Stimulated activated CD8-positive, alpha-beta memory T cell treated with anti-CD3 and anti-CD28 coated beads, Interleukin-12 subunit alpha, Interleukin-12 subunit beta, amount 100 ng/mL, for 4 hours (primary cell): Measurements from ENCODE around the gene CT45A8.
"Not testable (repeated sequence)": the region's sequence is repeated elsewhere in the genome, so short reads cannot be mapped to it uniquely, and the experiment has no call there.

Experiments
- DNase-seq: peaks from one replicate; pipeline ENCODE4 v3.0.0-alpha.2; 2020; ENCODE audit warnings: low read depth

Gene CT45A8, protein sequence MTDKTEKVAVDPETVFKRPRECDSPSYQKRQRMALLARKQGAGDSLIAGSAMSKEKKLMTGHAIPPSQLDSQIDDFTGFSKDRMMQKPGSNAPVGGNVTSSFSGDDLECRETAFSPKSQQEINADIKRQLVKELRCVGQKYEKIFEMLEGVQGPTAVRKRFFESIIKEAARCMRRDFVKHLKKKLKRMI

DNA sequence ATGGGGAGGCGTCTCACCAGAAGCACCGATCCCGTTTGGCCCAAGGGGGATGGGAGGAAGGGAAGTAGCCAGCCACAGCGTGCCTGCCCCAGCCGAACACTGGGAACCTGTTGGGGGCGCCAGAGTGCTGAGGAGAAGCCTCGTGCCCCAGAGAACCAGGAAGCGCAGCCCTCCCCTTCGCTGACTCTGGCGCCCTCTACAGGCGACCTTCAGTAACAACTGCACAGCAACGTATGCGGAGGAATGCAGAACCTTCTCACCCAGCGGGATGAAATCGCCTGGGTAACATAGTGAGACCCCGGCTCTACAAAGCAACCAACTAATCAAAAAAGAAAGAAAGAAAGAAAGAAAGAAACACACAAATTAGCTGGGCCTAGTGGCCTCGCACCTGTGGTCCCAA lies at the start of gene CT45A8:
Gene CT45A8 (minus strand): TSS at position 101 of the 400 bp plus-strand sequence. CDS start 3,755 bp downstream, outside the sequence.
- DNase-seq = not testable (repeated sequence)

DNA sequence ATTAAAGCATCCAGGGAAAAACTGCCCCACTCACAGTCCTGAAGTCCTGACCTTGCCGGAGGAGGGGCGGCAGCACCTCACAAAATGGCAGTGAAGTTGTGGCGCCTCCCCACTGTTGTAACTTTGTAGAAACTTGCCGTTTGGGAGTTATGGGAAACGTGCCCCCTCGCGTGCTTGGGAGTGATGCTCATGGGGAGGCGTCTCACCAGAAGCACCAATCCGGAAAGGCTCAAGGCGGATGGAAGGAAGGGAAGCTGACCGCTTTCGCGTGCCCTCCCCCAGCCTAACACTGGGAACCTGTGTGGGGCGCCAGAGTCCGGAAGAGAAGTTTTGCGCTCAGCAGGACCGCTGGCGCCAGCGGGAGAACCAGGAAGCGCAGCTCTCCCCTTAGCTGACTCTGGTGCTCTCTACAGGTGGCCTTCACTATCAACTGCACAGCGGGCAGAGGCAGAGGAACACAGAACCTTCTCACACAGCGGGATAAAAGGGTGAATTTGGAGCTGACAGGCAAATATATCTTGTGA lies 39.0 kb upstream of the CT45A8 start, which contains the start of the genes CT45A10 and SAGE1:
Gene CT45A10 (minus strand): TSS at position 151 of the 524 bp plus-strand sequence. CDS start 8,100 bp downstream, outside the sequence.
Gene SAGE1 (plus strand): TSS at position 423 of the 524 bp plus-strand sequence. CDS start 2,527 bp downstream, outside the sequence.
- DNase-seq = no peak

DNA sequence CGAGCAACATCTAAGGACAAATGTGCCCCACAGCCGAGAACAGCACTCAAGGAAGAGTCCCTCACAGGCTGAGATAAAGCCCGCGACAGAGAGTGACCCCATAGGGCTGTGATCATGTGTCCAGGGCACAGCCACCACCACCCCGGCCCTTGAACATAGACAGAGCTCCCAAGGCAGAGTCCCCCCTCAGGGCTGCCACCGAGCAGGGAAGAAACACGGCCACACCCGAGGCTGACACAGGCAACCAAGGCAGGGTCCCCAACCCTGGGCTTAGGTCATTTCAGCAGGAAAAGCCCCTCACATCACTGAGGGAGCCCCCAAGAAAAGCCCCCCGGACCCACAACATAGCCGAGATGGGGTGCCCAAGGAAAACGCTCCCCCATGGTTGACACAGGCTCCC lies 38.4 kb upstream of the CT45A8 start:
- DNase-seq = no peak

DNA sequence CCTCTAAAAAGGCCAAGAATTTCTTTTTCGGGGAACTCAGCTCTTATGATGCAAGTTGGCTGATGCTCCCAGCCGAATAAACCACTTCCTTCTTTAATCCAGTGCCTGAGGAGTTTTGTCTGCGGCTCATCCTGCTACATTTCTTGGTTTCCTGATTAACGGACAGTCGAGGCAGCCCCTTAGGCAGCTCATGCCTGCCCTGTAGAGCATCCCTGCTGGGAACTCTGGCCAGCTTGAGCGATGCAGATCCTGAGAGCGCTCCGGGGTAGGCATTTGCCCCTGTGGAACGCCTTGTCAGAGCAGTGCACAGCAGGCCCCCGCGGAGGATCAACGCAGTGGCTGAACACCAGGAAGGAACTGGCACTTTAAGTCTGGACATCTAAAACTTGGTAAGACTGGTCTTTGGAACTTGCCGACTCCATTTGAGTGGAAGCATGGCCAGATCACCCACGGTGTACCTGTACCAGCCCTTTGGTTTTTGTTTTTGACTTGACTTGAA lies 35.8 kb upstream of the CT45A8 start:
- DNase-seq = no peak

DNA sequence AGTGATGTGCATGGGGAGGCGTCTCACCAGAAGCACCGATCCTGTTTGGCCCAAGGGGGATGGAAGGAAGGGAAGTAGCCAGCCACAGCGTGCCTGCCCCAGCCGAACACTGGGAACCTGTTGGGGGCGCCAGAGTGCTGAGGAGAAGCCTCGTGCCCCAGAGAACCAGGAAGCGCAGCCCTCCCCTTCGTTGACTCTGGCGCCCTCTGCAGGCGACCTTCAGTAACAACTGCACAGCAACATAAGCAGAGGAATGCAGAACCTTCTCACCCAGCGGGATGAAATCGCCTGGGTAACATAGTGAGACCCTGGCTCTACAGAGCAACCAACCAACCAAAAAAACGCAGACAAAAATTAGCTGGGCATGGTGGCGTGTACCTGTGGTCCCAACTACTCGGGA lies 34.6 kb upstream of the CT45A8 start:
- DNase-seq = not testable (repeated sequence)

DNA sequence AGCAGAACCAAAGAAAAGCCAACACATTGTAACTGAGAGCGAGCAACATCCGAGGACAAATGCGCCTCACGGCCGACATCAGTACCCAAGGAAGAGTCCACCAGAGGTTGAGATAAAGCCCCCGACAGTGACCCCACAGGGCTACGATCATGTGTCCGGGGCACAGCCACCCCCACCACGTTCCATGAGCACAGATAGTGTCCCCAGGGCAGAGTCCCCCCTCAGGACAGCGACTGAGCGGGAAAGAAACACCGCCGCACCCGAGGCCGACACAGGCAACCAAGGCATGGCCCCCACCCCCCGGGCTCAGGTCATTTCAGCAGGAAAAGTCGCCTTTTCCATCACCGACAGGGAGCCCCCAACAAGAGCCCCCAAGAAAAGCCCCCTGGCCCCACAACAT lies 33.9 kb upstream of the CT45A8 start:
- not testable (repeated sequence) for DNase-seq

DNA sequence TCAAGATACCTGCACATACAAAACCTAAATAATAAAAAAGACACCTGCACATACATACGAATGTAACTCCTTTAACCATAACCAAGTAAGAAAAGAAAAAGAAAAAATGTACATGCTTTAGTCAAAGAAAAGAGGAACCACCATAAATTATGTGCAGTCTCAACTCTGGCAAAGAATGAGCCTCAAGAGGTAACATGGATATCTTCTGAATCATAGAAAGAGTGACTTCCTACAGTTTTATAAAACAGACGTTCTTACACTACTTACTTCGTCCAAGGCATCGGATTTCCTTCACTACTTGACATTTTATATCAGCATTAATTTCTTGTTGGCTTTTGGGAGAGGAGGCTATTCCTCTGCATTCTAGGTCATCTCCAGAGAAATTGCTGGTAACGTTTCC lies 28.4 kb upstream of the CT45A8 start:
- not testable (repeated sequence) for DNase-seq

DNA sequence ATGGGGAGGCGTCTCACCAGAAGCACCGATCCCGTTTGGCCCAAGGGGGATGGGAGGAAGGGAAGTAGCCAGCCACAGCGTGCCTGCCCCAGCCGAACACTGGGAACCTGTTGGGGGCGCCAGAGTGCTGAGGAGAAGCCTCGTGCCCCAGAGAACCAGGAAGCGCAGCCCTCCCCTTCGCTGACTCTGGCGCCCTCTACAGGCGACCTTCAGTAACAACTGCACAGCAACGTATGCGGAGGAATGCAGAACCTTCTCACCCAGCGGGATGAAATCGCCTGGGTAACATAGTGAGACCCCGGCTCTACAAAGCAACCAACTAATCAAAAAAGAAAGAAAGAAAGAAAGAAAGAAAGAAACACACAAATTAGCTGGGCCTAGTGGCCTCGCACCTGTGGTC lies 17.4 kb upstream of the CT45A8 start, which contains the start of gene CT45A9:
Gene CT45A9 (minus strand): TSS at position 101 of the 400 bp plus-strand sequence. CDS start 3,751 bp downstream, outside the sequence.
- not testable (repeated sequence) for DNase-seq

DNA sequence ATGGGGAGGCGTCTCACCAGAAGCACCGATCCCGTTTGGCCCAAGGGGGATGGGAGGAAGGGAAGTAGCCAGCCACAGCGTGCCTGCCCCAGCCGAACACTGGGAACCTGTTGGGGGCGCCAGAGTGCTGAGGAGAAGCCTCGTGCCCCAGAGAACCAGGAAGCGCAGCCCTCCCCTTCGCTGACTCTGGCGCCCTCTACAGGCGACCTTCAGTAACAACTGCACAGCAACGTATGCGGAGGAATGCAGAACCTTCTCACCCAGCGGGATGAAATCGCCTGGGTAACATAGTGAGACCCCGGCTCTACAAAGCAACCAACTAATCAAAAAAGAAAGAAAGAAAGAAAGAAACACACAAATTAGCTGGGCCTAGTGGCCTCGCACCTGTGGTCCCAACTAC lies 17.2 kb downstream of the CT45A8 start, which contains the start of gene CT45A7:
Gene CT45A7 (minus strand): TSS at position 101 of the 400 bp plus-strand sequence. CDS start 3,747 bp downstream, outside the sequence.
- not testable (repeated sequence) for DNase-seq

DNA sequence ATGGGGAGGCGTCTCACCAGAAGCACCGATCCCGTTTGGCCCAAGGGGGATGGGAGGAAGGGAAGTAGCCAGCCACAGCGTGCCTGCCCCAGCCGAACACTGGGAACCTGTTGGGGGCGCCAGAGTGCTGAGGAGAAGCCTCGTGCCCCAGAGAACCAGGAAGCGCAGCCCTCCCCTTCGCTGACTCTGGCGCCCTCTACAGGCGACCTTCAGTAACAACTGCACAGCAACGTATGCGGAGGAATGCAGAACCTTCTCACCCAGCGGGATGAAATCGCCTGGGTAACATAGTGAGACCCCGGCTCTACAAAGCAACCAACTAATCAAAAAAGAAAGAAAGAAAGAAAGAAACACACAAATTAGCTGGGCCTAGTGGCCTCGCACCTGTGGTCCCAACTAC lies 34.4 kb downstream of the CT45A8 start, which contains the start of gene CT45A2:
Gene CT45A2 (minus strand): TSS at position 101 of the 400 bp plus-strand sequence. CDS start 3,747 bp downstream, outside the sequence.
- DNase-seq = not testable (repeated sequence)

DNA sequence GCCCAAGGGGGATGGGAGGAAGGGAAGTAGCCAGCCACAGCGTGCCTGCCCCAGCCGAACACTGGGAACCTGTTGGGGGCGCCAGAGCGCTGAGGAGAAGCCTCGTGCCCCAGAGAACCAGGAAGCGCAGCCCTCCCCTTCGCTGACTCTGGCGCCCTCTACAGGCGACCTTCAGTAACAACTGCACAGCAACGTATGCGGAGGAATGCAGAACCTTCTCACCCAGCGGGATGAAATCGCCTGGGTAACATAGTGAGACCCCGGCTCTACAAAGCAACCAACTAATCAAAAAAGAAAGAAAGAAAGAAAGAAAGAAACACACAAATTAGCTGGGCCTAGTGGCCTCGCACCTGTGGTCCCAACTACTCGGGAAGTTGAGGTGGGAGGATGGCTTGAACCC lies 51.7 kb downstream of the CT45A8 start, which contains the start of gene CT45A6:
Gene CT45A6 (minus strand): TSS at position 101 of the 400 bp plus-strand sequence. CDS start 3,794 bp downstream, outside the sequence.
- not testable (repeated sequence) for DNase-seq
